CD4-positive, alpha-beta T cell treated with Interleukin-6 for 4 hours (primary cell): ENCODE data around the gene USP7.
"Not testable (repeated sequence)": the region's sequence is repeated elsewhere in the genome, so short reads cannot be mapped to it uniquely, and the experiment has no call there.

ENCODE experiments used
- DNase-seq: peaks from one replicate; pipeline ENCODE4 v3.0.0-alpha.2; 2020; ENCODE audit warnings: mixed read lengths

Gene USP7

GRCh38 chr16:8898660-8899318 is 64.9 kb downstream of the USP7 start:
- DNase-seq, result no peak

- DNase-seq, result no peak
Observed at GRCh38 chr16:8894736-8895334, 68.9 kb downstream of the USP7 start.

GRCh38 chr16:8893976-8894690 is 69.6 kb downstream of the USP7 start:
- no peak for DNase-seq

- DNase-seq, result no peak
Observed at GRCh38 chr16:8893426-8893825, 70.3 kb downstream of the USP7 start.

- no peak for DNase-seq
Observed at GRCh38 chr16:8892101-8892575, 71.6 kb downstream of the USP7 start.

- DNase-seq, result no peak
Observed at GRCh38 chr16:8890549-8890921, 73.2 kb downstream of the USP7 start.

- no peak for DNase-seq
Observed at GRCh38 chr16:8889893-8890548, 73.7 kb downstream of the USP7 start.

- no peak for DNase-seq
Observed at GRCh38 chr16:8888951-8889892, 74.5 kb downstream of the USP7 start.

GRCh38 chr16:8887952-8888560 is 75.7 kb downstream of the USP7 start:
- no peak for DNase-seq

GRCh38 chr16:8887431-8887765 is 76.3 kb downstream of the USP7 start:
- no peak for DNase-seq

GRCh38 chr16:8886593-8887430 is 76.9 kb downstream of the USP7 start:
- no peak for DNase-seq

- no peak for DNase-seq
Observed at GRCh38 chr16:8885674-8886592, 77.8 kb downstream of the USP7 start.

- no peak for DNase-seq
Observed at GRCh38 chr16:8882725-8883377, 80.9 kb downstream of the USP7 start.

GRCh38 chr16:8882041-8882617 is 81.6 kb downstream of the USP7 start, which contains the start of gene LITAFD:
Gene LITAFD, plus strand, starts transcription at chr16:8882351. Its CDS starts 2,005 bp downstream, at chr16:8884356.
- DNase-seq, result no peak

GRCh38 chr16:8880839-8881510 is 82.7 kb downstream of the USP7 start:
- DNase-seq, result no peak

GRCh38 chr16:8878523-8878911 is 85.2 kb downstream of the USP7 start:
- no peak for DNase-seq

GRCh38 chr16:8877894-8878522 is 85.7 kb downstream of the USP7 start:
- DNase-seq, result no peak

- not testable (repeated sequence) for DNase-seq
Observed at GRCh38 chr16:8875317-8875716, 88.4 kb downstream of the USP7 start.
